GM12864 (cell line): ENCODE results near the gene FBLN1.

ENCODE experiments used
- DNase-seq: peaks from one replicate; pipeline ENCODE4 v3.0.0-alpha.2; 2011; ENCODE audit warnings: low read depth
- H3K4me3 ChIP-seq: 2 replicates; pipeline ENCODE4 v1.5.1; 2011; ENCODE audit warnings: mild to moderate bottlenecking, low read depth, low read length, control low read depth
- TF ChIP-seq, protein P1 (sequence below): IDR thresholded peaks from 2 replicates; pipeline ENCODE4 v1.5.1; 2011; ENCODE audit warnings: low read depth, mild to moderate bottlenecking, moderate library complexity, low read length, control low read depth, inconsistent platforms; ENCODE audit errors: missing control alignments

Gene FBLN1

GRCh38 chr22:45516923-45517675, 14.4 kb downstream of the FBLN1 start:
- no peak overlapping the region for H3K4me3 ChIP-seq
- TF ChIP-seq, protein P1, sequence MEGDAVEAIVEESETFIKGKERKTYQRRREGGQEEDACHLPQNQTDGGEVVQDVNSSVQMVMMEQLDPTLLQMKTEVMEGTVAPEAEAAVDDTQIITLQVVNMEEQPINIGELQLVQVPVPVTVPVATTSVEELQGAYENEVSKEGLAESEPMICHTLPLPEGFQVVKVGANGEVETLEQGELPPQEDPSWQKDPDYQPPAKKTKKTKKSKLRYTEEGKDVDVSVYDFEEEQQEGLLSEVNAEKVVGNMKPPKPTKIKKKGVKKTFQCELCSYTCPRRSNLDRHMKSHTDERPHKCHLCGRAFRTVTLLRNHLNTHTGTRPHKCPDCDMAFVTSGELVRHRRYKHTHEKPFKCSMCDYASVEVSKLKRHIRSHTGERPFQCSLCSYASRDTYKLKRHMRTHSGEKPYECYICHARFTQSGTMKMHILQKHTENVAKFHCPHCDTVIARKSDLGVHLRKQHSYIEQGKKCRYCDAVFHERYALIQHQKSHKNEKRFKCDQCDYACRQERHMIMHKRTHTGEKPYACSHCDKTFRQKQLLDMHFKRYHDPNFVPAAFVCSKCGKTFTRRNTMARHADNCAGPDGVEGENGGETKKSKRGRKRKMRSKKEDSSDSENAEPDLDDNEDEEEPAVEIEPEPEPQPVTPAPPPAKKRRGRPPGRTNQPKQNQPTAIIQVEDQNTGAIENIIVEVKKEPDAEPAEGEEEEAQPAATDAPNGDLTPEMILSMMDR, result no peak
- DNase-seq, result no peak

DNA sequence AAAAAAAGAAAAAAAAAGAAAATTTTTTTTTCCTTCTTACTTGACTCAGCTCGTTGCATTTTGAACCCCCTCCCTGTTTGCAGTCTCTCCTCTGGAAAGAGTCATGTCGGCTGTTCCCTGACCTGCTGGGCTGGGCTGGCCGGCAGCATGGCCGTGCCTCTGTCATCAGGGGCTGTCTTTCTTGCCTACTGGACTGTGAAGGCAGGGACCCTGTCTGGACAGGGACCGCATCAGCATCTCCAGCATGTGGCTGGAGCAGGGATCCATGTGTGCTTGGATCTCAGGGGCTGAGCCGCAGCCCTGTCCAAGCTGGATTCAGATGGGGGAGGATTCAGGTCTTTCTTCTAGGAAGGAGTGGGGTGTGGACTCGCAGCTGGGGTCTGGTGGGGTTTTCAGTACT, 15.5 kb downstream of the FBLN1 start:
- TF ChIP-seq, protein P1, result no peak
- no peak overlapping the region for H3K4me3 ChIP-seq
- DNase-seq, result no peak

- H3K4me3 ChIP-seq, result no peak overlapping the region
- TF ChIP-seq, protein P1, result no peak
- DNase-seq, result no peak
Observed at GRCh38 chr22:45518580-45518991, 15.9 kb downstream of the FBLN1 start.

GRCh38 chr22:45521178-45521577, 18.5 kb downstream of the FBLN1 start:
- H3K4me3 ChIP-seq, result no peak overlapping the region
- TF ChIP-seq, protein P1, result no peak
- DNase-seq, result no peak

GRCh38 chr22:45522462-45522861, 19.8 kb downstream of the FBLN1 start:
- DNase-seq, result no peak
- H3K4me3 ChIP-seq, result no peak overlapping the region
- TF ChIP-seq, protein P1, result no peak

- TF ChIP-seq, protein P1, result no peak
- H3K4me3 ChIP-seq, result no peak overlapping the region
- DNase-seq, result no peak
Observed at GRCh38 chr22:45524157-45524556, 21.5 kb downstream of the FBLN1 start.

- DNase-seq, result no peak
- H3K4me3 ChIP-seq, result no peak overlapping the region
- TF ChIP-seq, protein P1, result no peak
Observed at GRCh38 chr22:45524966-45525365, 22.3 kb downstream of the FBLN1 start.
